Cardiac fibroblast (primary cell): Measurements from ENCODE around the gene SLC46A1.

Experiments used
- DNase-seq, 2 donors: peaks; one replicate each; pipeline versions ENCODE4 v3.0.0 to v3.0.0-alpha.2; 2010; ENCODE audit warnings: low read depth in 2 of 2
- H3K4me3 ChIP-seq, 2 donors: replicated peaks in 1 of 2; 1 replicate in 1 of 2; 2 replicates in 1 of 2; pipeline ENCODE4 v1.5.1; 2011; ENCODE audit warnings: low read depth in 2 of 2, low read length in 2 of 2, mild to moderate bottlenecking in 2 of 2, moderate library complexity in 1 of 2
- CTCF ChIP-seq: IDR thresholded peaks from one replicate; pipeline ENCODE4 v1.5.1; 2011; ENCODE audit warnings: low read depth, mild to moderate bottlenecking, low read length, inconsistent platforms

SLC46A1 gene

GRCh38 chr17:28404007-28404406 is 2.0 kb downstream of the SLC46A1 start:
- no peak overlapping the region for H3K4me3 ChIP-seq
- TF ChIP-seq CTCF = no peak
- DNase-seq = no peak

- no peak for TF ChIP-seq CTCF
- no peak for DNase-seq
- no peak overlapping the region for H3K4me3 ChIP-seq
Observed at GRCh38 chr17:28402844-28403243, 3.2 kb downstream of the SLC46A1 start.

GRCh38 chr17:28402224-28402630 is 3.8 kb downstream of the SLC46A1 start:
- no peak overlapping the region for H3K4me3 ChIP-seq
- no peak for TF ChIP-seq CTCF
- DNase-seq = no peak

GRCh38 chr17:28399808-28400207 is 6.2 kb downstream of the SLC46A1 start:
- no peak for DNase-seq
- TF ChIP-seq CTCF = no peak
- H3K4me3 ChIP-seq = no peak overlapping the region

- no peak overlapping the region for H3K4me3 ChIP-seq
- TF ChIP-seq CTCF = no peak
- peak in 1 of 2 donors; percentile 15 for DNase-seq
Observed at GRCh38 chr17:28398280-28398981, 7.6 kb downstream of the SLC46A1 start.

- no peak for DNase-seq
- H3K4me3 ChIP-seq = no peak overlapping the region
- no peak for TF ChIP-seq CTCF
Observed at GRCh38 chr17:28397687-28398279, 8.2 kb downstream of the SLC46A1 start.
